Dermis microvascular lymphatic vessel endothelial cell (primary cell): ENCODE measurements around the gene HGD. TPM values are rescaled to one million over a fixed set of nuclear protein-coding genes. Genes with fewer than 3 reads are reported as not detected.
A peak's percentile ranks its signal among the peaks of the same experiment; 100 is the strongest.
"Not testable (repeated sequence)": the region's sequence is repeated elsewhere in the genome, so short reads cannot be mapped to it uniquely, and the experiment has no call there.

Experiments used
- DNase-seq, 2 donors: peaks; one replicate each; pipeline versions ENCODE4 v3.0.0 to v3.0.0-alpha.2; 2010; ENCODE audit warnings: low read depth in 2 of 2
- total RNA-seq: library from RNA; depleted of rRNA; stranded (reverse); fragments of >200 nt; gene quantifications from 2 replicates; pipeline ENCODE4 v1.2.1, GENCODE V29; 2014

The HGD gene, protein sequence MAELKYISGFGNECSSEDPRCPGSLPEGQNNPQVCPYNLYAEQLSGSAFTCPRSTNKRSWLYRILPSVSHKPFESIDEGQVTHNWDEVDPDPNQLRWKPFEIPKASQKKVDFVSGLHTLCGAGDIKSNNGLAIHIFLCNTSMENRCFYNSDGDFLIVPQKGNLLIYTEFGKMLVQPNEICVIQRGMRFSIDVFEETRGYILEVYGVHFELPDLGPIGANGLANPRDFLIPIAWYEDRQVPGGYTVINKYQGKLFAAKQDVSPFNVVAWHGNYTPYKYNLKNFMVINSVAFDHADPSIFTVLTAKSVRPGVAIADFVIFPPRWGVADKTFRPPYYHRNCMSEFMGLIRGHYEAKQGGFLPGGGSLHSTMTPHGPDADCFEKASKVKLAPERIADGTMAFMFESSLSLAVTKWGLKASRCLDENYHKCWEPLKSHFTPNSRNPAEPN
- 0.26 TPM in 1 of 2 replicates, not detected in the other for total RNA-seq

DNA sequence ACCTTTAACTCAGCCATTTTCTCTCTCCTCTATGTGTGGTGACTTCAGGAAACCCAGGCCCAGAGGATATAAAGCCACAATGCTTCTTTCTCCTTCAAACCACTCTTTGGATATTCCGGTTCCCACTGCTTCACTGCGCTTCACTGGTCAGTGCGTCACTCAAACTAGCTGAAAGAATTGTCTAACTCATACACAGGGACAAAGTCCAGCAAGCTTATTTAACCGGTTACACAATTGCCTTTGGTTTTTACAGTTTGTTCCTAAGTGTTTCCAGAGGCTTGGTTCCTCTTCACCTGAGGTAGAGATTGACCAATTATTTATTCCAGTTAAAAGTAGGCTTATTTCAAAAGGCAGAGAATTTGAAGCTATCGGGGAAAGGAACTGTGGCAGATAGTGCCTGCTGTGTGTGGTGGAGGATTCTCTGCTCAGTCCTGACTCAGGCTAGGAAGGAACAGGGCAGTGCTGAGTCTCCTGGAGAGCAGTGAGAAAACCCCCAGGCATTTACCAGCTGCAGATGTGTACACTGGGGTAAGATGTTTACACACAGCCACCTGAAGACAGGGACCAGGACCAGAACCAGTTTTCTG, at the start of gene HGD:
Gene HGD, minus strand, starts transcription at position 145 of the 587 bp plus-strand sequence. Its CDS starts 128 bp downstream, at position 17.
- no peak for DNase-seq

DNA sequence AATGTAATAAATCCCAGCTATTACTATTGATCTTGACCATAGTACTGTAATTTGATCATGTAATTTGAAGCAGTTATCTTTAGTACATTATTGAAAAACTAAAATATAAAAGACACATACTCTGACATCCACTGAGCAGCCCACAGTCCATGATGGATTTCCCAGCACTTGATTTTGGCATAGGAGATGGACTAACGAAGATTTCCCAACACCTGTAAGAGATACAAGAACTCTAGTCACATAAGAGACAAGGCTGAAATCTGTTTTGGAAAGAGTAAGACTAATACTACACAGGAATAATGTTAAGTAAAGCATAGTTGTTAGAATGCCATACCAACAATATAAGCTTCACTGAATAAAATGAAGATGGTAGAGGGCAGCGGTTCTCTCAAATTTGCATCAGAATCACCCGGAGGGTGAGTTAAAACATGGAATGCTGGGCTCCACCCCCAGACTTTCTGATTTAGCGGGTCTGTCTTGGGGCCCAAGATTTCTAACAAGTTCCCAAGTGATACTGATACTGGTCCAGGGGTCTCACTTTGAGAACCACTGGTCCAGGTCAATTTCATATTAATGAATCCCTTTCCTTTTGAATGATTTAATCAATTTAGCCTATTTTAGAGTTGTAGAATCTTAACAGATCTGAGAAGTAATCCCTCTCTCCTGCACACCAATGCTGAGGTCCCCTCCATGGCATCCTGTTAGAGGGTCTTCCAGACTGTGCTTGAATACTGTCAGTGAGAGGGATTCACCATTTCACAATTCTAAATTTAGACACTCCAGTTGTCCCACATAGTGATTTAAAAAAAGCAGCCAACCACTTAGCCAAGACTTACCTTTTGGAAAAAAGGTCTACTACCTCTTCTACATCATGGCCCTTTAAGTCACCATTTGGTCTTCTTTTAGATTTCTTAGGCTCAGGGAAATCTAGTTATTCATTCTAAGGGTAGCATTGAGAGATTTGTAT, 48.8 kb upstream of the HGD start:
- no peak for DNase-seq

DNA sequence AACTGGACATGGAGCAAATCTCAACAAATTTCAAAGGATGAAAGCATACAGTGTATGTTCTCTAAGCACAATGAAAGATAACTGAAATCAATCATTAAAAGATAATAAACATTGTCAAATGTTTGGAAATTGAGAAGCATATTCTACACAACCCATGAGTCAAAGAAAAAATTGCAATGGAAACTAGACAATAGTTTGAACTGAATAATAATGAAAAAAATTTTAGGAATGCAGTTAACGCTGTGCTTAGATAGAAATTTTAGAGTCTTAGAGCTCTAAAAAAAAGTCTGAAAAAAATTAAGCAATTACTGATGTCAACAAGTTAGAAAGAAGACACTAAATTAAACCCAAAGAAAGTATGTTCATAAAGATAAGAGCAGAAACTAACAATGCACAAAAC, 44.8 kb upstream of the HGD start:
- DNase-seq, result no peak

DNA sequence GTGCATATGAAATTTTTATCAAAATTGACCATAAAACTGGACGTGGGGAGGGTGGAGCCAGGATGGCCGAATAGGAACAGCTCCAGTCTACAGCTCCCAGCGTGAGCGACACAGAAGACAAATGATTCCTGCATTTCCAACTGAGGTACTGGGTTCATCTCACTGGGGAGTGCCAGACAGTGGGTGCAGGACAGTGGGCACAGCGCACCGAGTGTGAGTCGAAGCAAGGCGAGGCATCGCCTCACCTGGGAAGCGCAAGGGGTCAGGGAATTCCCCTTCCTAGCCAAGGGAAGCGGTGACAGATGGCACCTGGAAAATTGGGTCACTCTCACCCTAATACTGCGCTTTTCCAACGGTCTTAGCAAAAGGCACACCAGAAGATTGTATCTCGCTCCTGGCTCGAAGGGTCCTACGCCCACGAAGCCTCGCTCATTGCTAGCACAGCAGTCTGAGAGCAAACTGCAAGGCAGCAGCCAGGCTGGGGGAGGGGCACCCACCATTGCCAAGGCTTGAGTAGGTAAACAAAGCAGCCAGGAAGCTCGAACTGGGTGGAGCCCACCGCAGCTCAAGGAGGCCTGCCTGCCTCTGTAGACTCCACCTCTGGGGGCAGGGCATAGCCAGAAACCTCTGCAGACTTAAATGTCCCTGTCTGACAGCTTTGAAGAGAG, 37.3 kb upstream of the HGD start:
- not testable (repeated sequence) for DNase-seq

DNA sequence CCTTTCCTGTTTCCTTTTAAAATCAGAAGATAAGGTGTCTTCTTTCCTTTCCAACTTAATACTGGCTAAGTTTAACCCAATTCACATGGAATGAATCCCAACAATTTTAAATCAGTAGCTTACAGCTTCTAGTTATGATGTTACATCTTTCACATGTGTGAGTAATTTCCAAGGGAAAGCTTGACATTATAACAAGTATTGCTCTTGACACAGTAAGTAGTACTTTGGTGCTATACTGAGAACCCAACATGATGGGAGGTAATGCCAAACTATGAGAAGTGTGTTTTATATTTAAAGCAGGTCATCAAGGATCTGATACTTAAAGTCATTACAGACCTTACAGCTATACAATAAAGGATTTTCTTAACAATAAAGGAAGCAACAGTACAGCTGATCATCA, 31.2 kb upstream of the HGD start:
- DNase-seq, result no peak

DNA sequence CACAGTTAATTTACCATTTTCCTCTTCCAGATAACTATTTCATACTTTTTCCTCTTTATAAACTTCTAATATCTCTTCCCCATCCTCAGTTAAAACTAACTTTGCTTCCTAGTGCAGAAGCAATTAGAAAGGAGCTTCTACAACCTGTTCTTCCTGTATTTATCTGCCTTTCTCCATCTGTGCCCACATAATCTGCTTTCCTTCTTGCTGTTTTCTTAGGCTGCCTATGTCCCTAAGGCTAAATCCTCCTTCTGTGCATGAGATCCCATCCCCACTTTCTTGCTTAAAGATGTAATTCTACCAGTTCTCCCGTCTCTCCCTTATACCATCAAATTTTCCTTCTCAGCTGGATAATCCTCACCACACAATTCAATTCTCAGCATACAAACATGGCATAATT, 28.3 kb upstream of the HGD start:
- DNase-seq, result no peak

DNA sequence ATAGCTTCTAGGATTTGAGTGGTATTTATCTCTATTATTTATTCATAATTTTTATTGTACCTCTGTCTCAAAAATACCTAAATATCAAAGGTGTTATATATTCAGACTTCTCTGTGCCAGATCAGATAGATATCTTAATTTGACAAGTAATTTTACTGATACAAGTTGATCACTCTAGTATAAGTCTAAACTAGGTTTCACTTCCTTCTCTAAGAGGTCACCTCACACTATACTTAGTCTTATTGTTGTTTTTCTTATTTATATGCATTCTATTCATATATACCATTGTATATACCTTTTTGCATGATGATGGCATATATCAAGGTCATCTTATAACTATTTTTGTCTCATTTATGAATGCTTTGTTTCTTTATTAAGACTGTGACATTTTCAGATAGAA, 26.4 kb upstream of the HGD start:
- DNase-seq, result no peak

DNA sequence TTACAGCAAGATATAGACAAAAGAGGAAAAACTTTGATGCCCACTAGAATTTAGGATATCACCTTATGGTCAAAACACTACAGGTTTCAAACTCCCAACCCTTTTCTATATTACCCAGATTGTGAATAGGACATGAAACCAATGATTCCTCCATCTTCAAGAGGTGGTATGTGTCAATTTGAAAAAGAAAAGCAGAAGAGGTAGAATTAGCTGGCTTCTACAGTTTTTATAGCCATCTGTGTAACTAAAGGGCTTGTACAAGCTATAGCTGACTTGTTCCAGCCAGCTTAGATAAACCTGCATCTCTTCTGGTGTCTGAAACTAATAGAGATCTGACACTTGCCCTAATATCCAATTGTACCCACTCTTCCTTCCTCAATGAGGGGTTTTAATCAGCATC, 24.9 kb upstream of the HGD start:
- DNase-seq, result no peak

DNA sequence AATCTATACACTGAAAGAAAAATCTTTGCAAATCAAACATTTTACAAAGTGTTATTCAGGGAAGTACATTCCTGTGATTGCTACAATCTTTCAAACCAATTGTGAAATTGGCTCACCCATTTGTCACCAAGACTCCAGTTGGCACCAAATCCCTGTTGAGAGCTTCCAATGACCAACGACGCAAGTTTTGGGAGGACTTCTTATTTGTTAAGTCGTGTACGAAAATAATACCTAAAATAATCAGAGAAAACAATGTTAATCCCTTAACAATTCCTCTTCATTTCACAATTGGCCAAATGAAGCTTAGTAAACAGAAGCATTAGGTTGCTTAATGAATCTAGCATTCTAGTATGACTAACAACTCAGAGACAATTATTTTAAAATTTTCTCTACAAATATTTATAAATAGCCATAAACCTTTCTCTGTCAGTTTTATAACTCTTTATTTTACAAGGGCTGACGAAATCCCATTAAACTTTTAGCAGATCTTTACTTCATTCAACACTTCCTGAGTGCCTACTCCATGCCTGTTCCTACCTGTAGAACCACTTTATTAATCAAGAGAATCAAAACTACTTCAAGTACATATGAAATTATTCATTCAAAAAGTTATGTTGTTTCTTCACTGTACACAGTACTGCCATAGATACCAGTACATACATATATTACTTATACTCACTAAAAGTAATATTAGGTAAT, 24.0 kb upstream of the HGD start:
- no peak for DNase-seq

DNA sequence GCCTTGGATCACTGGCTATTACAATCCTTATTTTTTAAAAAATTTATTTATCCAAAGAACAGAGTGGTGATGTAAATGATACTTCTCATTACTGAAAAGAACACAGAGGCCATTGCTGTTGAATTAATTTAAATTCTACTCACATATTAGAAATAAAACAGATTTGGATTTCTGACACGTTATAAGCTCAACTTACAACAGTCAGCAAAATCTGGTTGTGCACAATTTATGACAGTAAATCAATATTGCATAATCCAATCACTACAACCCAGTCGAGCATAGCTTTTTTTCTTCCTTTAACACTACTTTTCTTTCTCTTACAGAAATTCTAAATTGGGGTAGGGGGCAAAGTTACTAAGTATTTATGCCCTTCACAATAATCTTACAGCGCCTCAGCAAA, 17.3 kb upstream of the HGD start:
- no peak for DNase-seq

DNA sequence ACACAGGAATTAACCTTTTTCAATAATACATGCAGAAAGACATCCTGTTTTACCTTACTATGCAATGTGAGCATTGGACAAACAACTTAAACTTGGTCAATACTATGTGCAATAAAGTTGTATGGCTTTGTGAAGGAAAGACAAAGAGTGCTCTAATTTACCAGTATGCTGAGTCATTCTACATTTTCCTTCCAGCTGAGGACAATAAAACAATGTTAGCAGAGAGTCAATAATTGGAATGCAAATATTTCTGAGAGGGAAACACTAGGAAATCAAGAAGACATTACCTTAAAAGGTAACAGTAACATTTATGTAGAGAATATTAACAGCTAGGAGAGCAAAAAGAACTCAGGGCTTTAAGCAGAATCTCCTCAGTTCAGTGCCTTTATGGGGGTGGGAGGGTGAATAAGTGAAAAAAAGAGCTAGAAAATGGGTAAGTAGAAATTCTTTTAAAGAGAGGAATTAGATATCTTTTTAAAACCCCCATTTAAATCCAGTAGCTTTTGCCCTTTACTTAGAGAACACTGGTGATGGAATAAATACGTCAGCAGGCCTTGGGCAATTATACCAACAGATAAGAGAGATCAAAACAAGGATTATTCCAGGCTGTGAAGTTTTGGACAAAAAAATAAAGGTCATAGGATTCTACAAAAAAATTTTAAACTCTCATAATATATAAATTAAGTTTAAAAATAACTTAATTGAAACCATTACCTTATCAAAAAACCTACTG, 11.6 kb upstream of the HGD start:
- DNase-seq, result peak; percentile 7 to 61

DNA sequence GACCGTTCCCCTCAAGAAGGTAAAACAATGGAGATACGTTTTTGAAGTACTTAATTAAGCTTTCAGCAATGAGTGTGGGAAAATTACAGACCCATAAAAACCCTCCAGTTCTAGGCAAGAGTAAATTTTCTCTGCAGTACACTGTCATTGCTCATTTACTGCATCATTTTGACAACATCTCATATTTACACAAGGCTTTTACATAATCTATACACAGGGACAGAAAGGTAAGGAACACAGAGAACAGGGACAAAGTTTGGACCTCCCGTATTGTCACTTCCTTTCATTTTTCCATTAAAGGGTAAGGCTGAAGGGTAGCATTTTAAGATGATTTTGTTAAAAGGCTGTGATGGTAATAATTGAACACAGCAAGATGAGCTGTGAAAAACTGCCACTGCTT, 7.4 kb upstream of the HGD start:
- DNase-seq, result no peak

DNA sequence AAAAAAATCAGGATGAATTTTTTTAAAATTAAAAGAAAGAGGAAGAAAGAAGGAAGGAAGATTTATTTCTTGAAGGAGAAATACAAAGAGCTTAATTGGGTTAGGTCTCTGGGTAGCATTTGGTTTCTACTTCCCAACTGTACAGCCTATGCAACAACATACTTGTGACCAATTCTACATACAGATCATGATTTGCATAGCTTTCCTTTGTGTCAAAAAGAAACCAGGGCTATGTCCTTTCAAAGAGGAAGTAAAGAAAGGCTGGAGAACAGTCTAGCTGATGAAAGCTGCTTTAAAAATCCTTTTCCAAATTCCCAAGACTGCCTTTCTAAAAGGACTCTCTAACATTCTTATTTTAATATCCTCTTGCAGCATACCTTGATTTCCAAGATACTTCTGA, 6.1 kb upstream of the HGD start:
- DNase-seq, result no peak

DNA sequence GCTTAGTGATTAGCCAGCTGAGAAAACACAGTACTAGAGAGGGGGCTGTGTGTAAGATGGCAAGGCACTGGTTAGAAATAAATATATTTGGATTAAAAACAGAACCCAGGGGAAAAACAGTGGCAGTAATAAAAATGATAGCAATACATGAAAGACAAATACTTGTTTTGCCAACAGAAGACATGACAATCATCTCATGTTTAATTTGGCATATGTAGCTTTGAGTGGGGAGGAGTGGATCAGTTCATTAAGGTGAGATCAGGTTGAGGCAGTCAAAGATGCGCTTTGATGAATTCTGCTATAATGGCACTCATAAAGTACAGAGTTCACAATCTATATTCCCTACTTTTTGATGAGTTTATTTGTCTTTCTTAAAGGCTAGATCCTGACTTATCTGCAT, 3.4 kb upstream of the HGD start:
- DNase-seq, result no peak

DNA sequence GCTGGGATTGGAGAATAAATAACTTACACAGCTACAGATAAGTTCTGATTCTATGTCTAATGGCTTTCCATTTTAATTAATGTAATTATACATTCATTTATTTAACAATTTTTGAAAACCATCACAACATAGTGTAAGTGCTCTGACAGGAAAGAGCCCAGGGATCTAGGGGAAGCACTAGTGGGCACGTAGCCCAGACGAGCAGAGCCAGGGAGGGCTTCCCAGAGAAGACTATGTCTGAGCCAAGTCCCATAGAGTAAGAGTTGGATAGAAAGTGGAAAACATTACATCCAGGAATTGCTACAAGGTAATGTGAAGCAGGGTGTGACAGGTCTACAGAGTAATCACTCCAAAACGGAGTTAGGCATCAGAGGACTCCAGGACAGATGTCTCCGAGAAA, 2.9 kb upstream of the HGD start:
- peak; percentile 18 to 52 for DNase-seq

DNA sequence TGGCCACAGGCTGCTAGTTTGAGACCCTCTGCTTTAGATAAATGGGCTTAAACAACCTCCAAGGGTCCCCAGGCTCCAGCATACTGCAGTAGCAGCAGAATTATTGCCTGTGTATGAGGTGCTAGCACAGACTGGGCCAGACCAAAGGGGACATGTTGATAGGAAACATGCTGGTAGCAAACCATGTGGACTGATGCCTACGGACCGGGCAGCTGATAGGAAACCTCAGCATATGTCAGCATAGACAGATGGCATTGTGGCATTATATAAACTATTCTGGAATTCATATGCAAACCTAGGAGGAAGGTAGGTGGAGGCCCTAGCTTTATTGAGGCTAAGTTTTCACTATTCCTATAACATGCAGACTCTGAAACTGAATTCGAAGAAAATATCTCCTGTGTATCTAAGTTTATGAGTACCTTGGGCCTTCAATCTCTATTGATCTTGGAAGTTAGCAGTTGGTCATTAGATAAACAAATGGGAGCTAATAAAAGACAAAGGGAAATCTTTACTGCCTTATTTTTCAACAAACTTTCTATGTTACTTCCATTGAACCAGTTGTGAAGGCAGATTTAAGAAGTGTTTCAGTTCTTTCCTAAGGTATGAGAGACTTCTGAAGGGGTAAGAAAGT, 1.7 kb upstream of the HGD start:
- no peak for DNase-seq

DNA sequence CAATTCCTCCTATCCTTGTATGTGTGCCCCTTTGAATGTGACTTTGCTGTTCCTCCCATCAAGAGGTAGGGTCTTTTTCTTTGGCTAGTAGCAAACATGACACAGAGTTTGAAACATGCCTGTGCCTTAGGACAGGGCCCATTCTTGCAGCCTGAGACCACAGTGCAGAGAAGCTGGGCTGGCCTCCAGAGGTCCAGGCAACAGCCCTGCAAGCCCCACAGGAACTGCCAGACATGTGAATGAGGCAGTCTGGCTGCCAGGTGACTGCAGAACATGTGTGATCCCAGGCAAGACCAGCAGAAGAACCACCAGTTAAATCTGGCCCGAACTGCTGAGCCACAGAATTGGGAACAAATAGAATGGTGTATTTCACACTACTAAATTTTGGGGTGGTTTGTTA, 1.2 kb upstream of the HGD start:
- DNase-seq, result no peak

DNA sequence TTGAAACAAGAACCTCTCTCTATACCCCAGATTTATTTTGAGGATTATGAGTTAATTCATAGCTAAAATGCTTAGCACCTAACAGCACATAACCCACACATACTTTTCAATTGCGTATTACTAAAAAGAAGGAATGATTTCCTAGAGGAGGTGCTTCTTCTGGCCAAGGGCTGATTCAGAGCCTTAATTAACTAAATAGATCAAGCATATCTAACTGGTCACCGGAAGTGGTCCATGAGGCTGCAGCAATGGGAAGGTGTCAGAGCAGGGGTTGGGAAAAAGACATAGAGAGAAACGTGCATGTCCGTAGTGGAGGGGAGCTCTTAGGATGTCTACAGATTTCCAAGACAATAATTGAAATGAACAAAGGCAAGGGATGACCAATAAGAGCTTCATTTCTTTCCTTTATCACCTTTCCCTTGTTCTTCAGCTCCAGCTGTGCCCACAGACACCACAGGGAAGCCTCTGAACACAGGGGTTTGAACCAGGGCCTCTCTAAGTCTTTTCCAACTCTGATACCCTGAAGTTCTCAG, 467 bp downstream of the HGD start:
- DNase-seq, result no peak

DNA sequence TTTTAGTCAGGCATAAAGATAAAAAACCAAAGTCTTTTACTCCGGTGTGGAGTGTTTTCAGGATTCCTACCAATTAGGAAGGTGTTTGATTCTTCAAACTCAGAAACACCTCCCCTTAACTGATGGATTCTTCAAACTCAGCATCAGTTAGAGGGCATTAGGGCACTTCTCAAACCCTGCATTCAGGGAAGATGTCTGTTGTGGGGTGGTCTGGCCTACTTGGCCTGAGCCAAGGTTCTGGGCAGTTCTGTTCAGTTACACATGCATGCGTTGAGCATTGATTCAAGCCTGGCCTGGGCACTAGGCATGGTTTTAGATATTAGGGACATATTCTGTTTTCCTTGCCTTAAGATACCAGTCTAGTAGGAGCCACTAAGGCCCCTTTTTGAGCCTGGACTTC, 1.0 kb downstream of the HGD start:
- no peak for DNase-seq
